Lung (tissue), 12 donors: ENCODE measurements around the gene CYP26A1. TPM values are rescaled to one million over a fixed set of nuclear protein-coding genes. Genes with fewer than 3 reads are reported as not detected.

Experiments
- ATAC-seq: fragments of 200-7000 bp; cut with Tn5 transposase; one replicate; pipeline ENCODE4 v1.9.1; 2020; ENCODE audit warnings: moderate number of reproducible peaks; ENCODE audit not compliant: insufficient read depth, low FRiP score
- DNase-seq, 3 donors: peaks; one replicate each; pipeline ENCODE4 v3.0.0-alpha.2; 2013 to 2017
- H3K27ac ChIP-seq, 2 donors: one replicate each; pipeline ENCODE4 v1.5.1; 2013; ENCODE audit warnings: mild to moderate bottlenecking in 2 of 2, moderate library complexity in 2 of 2, control low read depth in 1 of 2, inconsistent platforms in 1 of 2, low read depth in 1 of 2, low read length in 1 of 2
- H3K27me3 ChIP-seq, 3 donors: one replicate each; pipeline ENCODE4 v1.5.1; 2013; ENCODE audit warnings: low read length in 2 of 3; ENCODE audit not compliant: control insufficient read depth in 3 of 3, insufficient read depth in 3 of 3
- H3K36me3 ChIP-seq, 4 donors: one replicate each; pipeline ENCODE4 v1.5.1; 2013; ENCODE audit warnings: low read length in 4 of 4, mild to moderate bottlenecking in 1 of 4, moderate library complexity in 1 of 4; ENCODE audit not compliant: control insufficient read depth in 4 of 4, insufficient read depth in 4 of 4
- H3K4me1 ChIP-seq, 5 donors: one replicate each; pipeline ENCODE4 v1.5.1; 2013; ENCODE audit warnings: low read length in 5 of 5, mild to moderate bottlenecking in 2 of 5, moderate library complexity in 1 of 5; ENCODE audit not compliant: control insufficient read depth in 5 of 5, insufficient read depth in 5 of 5
- H3K4me3 ChIP-seq: one replicate; pipeline ENCODE4 v1.5.1; 2013; ENCODE audit warnings: mild to moderate bottlenecking, control low read depth, moderate library complexity
- H3K9ac ChIP-seq, 2 donors: one replicate each; pipeline ENCODE4 v1.5.1; 2013; ENCODE audit warnings: low read length in 2 of 2, control low read depth in 1 of 2; ENCODE audit not compliant: insufficient read depth in 1 of 2
- H3K9me3 ChIP-seq, 4 donors: one replicate each; pipeline ENCODE4 v1.5.1; 2013; ENCODE audit warnings: low read length in 3 of 4, mild to moderate bottlenecking in 1 of 4, moderate library complexity in 1 of 4; ENCODE audit not compliant: control insufficient read depth in 4 of 4, insufficient read depth in 3 of 4
- CTCF ChIP-seq: IDR thresholded peaks from 2 replicates; pipeline ENCODE4 v1.5.1; 2012; ENCODE audit warnings: mild to moderate bottlenecking; ENCODE audit errors: control extremely low read depth, extremely low read depth
- WGBS, 2 donors: extraction: QIAGEN DNeasy Blood & Tissue Kit; methylation state at CpG; one replicate each; pipeline ENCODE4 v1.1.7; 2013; 5-methylcytosine and 5-hydroxymethylcytosine counted together
- polyA plus RNA-seq, 2 donors: library from polyadenylated mRNA; stranded (reverse); fragments of 200-250 nt; gene quantifications; one replicate each; pipeline ENCODE4 v1.2.1, GENCODE V29; 2013
- total RNA-seq, 2 donors: library from RNA; depleted of rRNA in 1 of 2; stranded (reverse); fragments of >200 nt in 1 of 2; gene quantifications; one replicate each; pipeline ENCODE4 v1.2.1, GENCODE V29; 2014 to 2021
- donor health status: control.
- donor health status: control.
- donor health status: Bipolar disorder and iron deficiency.
- donor health status: healthy.
- donor health status: DM: yes; HTN: yes; CAD: no.

The CYP26A1 gene
- total and polyA plus RNA-seq, 4 donors: 0.02 to 0.08 TPM; not detected in 2

- no peak overlapping the region for H3K27ac ChIP-seq
- H3K4me1 ChIP-seq: peaks cover 0 to 40% (median 25%) of the 10 kb centered on the region in 5 donors
- ATAC-seq: no peak
- no peak overlapping the region for H3K9ac ChIP-seq
- peaks cover 9 to 96% (median 79%) of the 10 kb centered on the region in 3 donors for H3K27me3 ChIP-seq
- H3K4me3 ChIP-seq: no peak overlapping the region
- no peak for DNase-seq
- TF ChIP-seq CTCF: no peak
- H3K36me3 ChIP-seq: no peaks in the 10 kb centered on the region
- H3K9me3 ChIP-seq: peaks cover 0 to 10% (median 0%) of the 10 kb centered on the region in 4 donors
- WGBS, 2 donors: 58 to 74% methylated on average over 7 of the region's 7 CpGs
Measured at GRCh38 chr10:93071177-93071472, 2.6 kb upstream of the CYP26A1 start.

GRCh38 chr10:93071674-93072224 lies 1.9 kb upstream of the CYP26A1 start:
- Histone ChIP-seq H3K9me3 (peaks cover 0 to 10% (median 0%) of the 10 kb centered on the region in 4 donors), H3K27ac (no peak overlapping the region), H3K36me3 (no peaks in the 10 kb centered on the region), H3K27me3 (peaks cover 9 to 97% (median 79%) of the 10 kb centered on the region in 3 donors), H3K9ac (no peak overlapping the region), H3K4me3 (peak overlapping the region; percentile 27), H3K4me1 (peaks cover 0 to 40% (median 25%) of the 10 kb centered on the region in 5 donors)
- TF ChIP-seq CTCF: no peak
- no peak for DNase-seq
- WGBS, 2 donors: 3 to 4% methylated on average over 36 to 37 of the region's 37 CpGs
- ATAC-seq: no peak

- no peak overlapping the region for H3K4me3 ChIP-seq
- DNase-seq: no peak
- no peaks in the 10 kb centered on the region for H3K36me3 ChIP-seq
- ATAC-seq: no peak
- peaks cover 0 to 40% (median 25%) of the 10 kb centered on the region in 5 donors for H3K4me1 ChIP-seq
- no peak overlapping the region for H3K27ac ChIP-seq
- peaks cover 0 to 10% (median 0%) of the 10 kb centered on the region in 4 donors for H3K9me3 ChIP-seq
- WGBS, 2 donors: 1 to 2% methylated on average over 27 of the region's 27 CpGs
- H3K27me3 ChIP-seq: peaks cover 9 to 96% (median 75%) of the 10 kb centered on the region in 3 donors
- no peak for TF ChIP-seq CTCF
- H3K9ac ChIP-seq: no peak overlapping the region
Measured at GRCh38 chr10:93072225-93072712, 1.4 kb upstream of the CYP26A1 start.
